Skin of body (tissue), 2 donors: Measurements from ENCODE around the gene TRAPPC12. TPM values are rescaled to one million over a fixed set of nuclear protein-coding genes. Genes with fewer than 3 reads are reported as not detected.

ENCODE experiments used
- DNase-seq: peaks from one replicate; lab custom pipeline; 2025; lab: John Stamatoyannopoulos, UW
- total RNA-seq: library from RNA; depleted of rRNA; stranded (reverse); fragments of >200 nt; gene quantifications from one replicate; pipeline ENCODE4 v1.2.3, GENCODE V29; 2014

The TRAPPC12 gene
- total RNA-seq, 1 donor from 2014 or later: 62.9 TPM

GRCh38 chr2:3465844-3466481 lies 86.5 kb downstream of the TRAPPC12 start:
- DNase-seq: no peak

GRCh38 chr2:3466482-3466863 lies 87.0 kb downstream of the TRAPPC12 start:
- DNase-seq: no peak

- no peak for DNase-seq
Measured at GRCh38 chr2:3466966-3467365, 87.5 kb downstream of the TRAPPC12 start.

GRCh38 chr2:3467654-3468053 lies 88.2 kb downstream of the TRAPPC12 start:
- no peak for DNase-seq

- no peak for DNase-seq
Measured at GRCh38 chr2:3468296-3468988, 88.9 kb downstream of the TRAPPC12 start.

- no peak for DNase-seq
Measured at GRCh38 chr2:3469486-3469885, 90.0 kb downstream of the TRAPPC12 start.

GRCh38 chr2:3470166-3470651 lies 90.7 kb downstream of the TRAPPC12 start:
- DNase-seq: no peak

- DNase-seq: no peak
Measured at GRCh38 chr2:3470856-3471737, 91.6 kb downstream of the TRAPPC12 start.

- no peak for DNase-seq
Measured at GRCh38 chr2:3472296-3472695, 92.8 kb downstream of the TRAPPC12 start.

- DNase-seq: no peak
Measured at GRCh38 chr2:3472966-3473365, 93.5 kb downstream of the TRAPPC12 start.

GRCh38 chr2:3475771-3476170 lies 96.3 kb downstream of the TRAPPC12 start:
- DNase-seq: no peak

GRCh38 chr2:3476321-3476984 lies 97.0 kb downstream of the TRAPPC12 start:
- DNase-seq: peak; percentile 43

GRCh38 chr2:3476985-3477327 lies 97.5 kb downstream of the TRAPPC12 start:
- no peak for DNase-seq

GRCh38 chr2:3478846-3479385 lies 99.4 kb downstream of the TRAPPC12 start:
- no peak for DNase-seq

- no peak for DNase-seq
Measured at GRCh38 chr2:3479430-3480320, 100.2 kb downstream of the TRAPPC12 start.

GRCh38 chr2:3480352-3481010 lies 101.0 kb downstream of the TRAPPC12 start:
- no peak for DNase-seq

GRCh38 chr2:3481011-3481400 lies 101.5 kb downstream of the TRAPPC12 start:
- DNase-seq: no peak

- DNase-seq: no peak
Measured at GRCh38 chr2:3481736-3482362, 102.4 kb downstream of the TRAPPC12 start.

- DNase-seq: no peak
Measured at GRCh38 chr2:3482363-3482821, 102.9 kb downstream of the TRAPPC12 start.
